Measurements from ENCODE around the gene PTPN6.

- peak; percentile 86 to 95 (median 93) for TF ChIP-seq CTCF (IDR thresholded peaks at IDR 0.05)
- no peak for TF ChIP-seq POLR2A (IDR thresholded peaks at IDR 0.05)
Measured at GRCh38 chr12:6965026-6965661, 14.0 kb downstream of the PTPN6 start.

Measured in tibial nerve (tissue), 3 donors.